KBM-7 (cell line): Measurements from ENCODE around the gene ING1.
A peak's percentile ranks its signal among the peaks of the same experiment; 100 is the strongest.

Source experiments
- DNase-seq: peaks from one replicate; pipeline ENCODE4 v3.0.0-alpha.2; 2015
- in situ Hi-C: fragments of 300-500 bp; cut with MboI; formaldehyde crosslinking; loops from 2 replicates; pipeline ENCODE4 v1.14.3; 2020; ENCODE audit warnings: low sequenced_read_pairs, low pct_unique_long_range_greater_than_20kb, mixed read lengths

Gene ING1

DNA sequence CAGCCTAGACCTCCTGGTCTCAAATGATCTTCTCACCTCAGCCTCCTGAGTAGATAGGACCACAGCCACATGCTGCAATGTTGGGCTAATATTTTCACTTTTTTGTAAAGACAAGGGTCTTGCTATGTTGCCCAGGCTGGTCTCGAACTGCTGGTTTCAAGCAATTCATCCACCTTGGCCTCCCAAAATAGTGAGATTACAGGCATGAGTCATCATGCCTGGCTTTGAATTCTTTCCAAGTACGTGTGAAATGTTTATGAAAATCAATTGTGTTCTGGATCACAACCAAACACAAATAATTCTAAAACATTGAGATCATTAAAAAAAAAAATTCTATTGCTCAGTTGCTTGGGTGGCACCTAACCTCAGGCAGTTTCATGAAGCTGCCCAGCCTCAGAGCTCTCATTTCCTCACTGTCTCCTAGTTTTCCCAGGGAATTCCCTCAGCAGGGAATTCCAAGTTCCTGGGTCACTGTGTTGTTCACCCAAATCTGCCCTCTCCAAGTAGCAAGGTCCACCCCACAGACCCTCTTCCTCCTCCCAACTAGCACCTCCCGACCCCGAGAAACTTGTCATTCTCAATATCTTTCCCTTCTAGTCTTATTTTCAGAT, 44.8 kb downstream of the ING1 start:
- in situ Hi-C loops = no loop called here
- no peak for DNase-seq

DNA sequence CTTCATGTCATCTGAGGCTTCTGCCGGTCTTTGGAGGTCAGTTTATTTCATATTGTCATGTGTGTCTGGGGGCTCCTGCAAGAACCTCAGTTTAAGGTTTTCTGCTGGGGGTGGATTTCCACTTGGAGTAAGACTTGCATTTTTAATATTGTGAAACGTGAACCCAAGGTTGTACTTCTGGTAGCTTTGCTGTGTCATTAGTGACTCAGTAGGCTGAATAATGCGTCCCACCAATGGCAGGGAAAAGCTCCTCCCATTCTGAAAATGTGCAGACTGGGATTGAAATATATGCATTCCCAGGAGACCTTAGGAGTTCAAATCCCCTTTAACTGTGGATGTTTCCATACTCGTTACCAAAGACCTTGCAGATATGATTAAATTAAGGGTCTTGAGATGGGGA, 46.2 kb downstream of the ING1 start:
- no peak for DNase-seq

DNA sequence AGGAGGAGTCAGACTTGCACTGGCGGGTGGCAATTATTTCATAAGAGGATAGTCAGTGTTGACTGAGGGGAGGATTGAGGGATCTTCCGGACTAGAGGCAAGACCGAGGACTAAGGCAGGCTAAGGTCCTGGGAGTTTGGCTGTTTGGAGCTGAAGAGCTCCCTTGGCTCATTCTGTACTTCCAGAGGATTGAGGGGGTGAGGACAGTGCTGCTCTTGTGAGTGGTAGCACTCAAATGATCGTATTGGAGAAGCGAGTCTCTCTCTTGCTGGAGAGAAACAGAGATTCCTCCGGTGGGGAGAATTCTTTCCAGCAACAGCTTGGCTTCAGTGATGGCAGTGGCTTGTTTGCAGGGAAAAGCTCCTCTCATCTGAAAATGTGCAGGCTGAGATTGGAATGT, 47.1 kb downstream of the ING1 start:
- in situ Hi-C loops = no loop called here
- DNase-seq = no peak

More for the DNA sequence above, 46.2 kb downstream of the ING1 start:
- in situ Hi-C loops = no loop called here

DNA sequence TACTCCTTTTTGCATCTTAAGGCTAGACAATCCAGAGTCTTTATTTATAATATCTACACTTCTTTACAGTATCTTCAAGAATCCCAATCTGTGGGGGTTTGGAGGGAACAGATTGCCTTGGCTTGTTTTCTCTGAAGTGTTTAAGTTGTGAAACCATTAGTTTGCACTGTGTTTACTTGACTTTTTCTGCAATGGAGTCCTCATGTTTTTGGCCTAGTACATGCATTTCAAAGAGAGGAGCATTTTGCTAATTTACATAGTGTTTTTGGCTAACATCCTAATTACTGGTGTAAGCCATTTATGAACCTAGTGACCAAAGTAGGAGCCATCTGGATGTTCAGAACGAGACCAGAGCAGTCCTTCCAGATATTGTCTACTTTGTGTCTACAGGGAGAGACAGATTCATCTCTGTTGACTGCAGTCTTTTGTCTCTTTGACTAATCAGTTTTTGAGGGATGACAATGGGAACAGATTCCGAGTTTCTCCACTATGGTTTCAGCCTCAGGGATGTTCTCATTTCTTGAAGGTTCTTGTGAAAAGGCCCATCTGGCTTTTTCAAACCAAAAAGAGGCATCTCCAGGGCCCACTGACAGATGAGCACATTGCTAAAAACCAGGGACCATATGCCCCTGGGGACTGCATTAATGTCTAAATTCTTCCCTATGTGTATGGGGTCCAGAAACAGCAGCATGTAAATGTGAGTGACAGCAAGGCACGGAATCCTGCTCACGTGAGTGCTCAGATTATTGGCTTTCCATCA, 53.4 kb downstream of the ING1 start:
- no peak for DNase-seq
- in situ Hi-C loops = no loop called here

DNA sequence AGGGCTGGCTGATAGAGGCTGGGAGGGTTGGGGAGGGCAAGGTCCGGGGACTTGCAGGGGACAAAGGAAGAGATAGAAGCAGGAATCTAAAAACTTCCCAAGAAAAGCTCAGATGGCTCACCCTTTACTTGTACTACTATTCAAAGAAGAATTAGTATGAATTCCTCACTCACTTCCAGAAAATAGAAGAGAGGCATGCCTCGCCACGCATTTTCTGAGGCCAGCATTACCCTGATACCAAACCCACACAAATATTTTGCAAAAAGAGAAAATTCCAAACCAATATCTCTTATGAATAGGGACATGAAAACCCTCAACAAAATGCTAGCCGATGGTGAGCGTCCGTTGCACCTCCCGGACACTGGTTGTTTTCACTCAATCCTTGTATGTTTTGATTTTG, 54.0 kb downstream of the ING1 start:
- in situ Hi-C loops = no loop called here
- no peak for DNase-seq

DNA sequence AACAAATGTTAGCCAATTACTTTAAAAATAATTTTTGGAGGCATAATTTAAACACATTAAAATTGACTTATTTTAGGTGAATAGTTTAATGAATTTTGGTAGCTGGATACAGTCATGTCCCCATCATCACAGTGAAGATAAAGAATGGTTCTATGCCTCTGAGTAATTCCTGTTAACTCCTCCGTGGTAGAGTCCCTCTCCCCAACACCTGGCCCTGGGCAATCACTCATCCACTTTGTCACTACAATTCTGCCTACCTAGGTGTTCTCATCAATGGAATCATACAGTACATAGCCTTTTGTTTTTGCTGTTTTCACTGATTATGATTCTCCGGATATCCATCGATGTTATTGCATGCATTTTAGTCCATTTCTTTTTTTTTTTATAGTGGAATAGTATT, 55.6 kb downstream of the ING1 start:
- in situ Hi-C loops = no loop called here
- DNase-seq = no peak

DNA sequence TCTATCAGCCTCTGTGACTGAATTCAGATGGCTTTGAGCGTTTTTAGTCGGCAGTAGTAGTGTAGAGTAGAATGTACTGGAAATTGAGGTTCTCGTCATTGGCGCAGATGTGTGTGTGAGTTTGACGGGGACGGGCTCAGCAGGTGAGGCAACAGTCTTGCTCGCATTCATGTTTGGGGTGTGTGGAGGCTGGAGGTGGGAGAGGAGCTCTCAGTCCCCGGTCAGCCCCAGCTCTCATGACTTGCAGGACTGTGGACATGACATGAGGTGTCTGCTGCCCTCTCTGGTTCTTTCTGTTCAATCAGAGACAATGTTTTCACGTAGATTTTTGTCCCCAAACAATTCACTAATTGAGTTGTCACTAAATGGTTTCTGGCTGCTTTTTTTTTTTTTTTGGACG, 57.2 kb downstream of the ING1 start:
- in situ Hi-C loops = no loop called here
- DNase-seq = no peak

DNA sequence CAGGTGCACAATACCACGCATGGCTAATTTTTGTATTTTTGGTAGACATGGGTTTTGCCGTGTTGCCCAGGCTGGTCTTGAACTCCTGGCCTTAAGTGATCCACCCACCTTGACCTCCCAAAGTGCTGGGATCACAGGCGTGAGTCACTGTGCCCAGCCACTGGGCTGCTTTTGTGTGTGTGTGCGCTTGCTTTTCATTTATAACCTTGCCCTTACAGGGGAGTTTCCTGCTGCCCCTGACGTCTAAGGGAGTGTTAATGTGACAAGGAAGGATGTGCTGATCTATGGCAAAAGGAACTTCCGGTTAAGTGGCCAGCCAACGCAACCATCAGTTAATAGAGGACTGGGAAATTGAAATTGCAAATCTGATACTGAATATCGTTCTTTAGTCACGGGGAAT, 57.7 kb downstream of the ING1 start:
- in situ Hi-C loops = no loop called here
- peak; percentile 15 for DNase-seq

DNA sequence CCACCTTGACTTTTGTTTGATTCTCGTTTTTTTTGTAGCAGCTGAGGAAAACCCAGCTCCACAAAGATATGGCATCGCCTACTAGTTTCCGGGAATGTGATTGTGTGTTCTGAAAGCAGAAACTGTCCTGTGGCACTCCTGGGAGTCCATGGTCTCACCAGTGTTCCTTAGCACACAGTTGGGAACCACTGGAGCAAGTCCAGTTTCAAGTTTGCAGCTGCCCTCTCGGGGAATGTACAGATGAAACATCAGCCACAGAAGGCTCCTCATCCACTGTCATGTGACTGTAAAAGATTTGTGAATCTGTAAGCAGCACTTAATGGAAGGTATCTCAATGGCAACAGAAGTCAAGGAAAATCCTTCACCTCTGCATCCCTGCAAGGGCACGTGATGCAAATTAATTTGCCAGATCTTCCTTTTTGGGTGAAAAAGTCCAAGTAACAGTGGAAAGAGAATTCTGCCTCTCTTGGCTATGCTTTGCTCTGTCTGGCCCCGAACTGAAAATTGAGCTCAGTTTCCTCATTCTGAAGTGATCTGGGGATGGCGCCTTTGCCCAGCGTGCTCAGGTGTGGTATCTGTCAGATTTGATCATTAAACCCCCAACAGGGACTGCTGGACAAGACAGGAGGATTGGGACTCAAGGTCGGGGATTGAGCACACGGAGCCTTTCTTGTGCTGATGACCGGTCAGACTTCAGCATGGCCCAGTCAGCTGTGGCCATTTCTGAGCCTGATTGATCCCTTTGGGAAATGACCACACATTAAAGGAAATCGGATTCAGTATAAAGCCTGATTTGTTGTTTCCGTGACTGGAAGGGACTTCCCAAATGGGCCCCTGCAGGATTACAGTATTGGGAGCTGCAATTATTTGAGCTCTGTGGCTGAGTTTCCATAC, 58.8 kb downstream of the ING1 start:
- in situ Hi-C loops = no loop called here

More for the DNA sequence above, 58.8 kb downstream of the ING1 start:
- DNase-seq = no peak
